Measurements from ENCODE around the gene KLHL28.

The KLHL28 gene, protein sequence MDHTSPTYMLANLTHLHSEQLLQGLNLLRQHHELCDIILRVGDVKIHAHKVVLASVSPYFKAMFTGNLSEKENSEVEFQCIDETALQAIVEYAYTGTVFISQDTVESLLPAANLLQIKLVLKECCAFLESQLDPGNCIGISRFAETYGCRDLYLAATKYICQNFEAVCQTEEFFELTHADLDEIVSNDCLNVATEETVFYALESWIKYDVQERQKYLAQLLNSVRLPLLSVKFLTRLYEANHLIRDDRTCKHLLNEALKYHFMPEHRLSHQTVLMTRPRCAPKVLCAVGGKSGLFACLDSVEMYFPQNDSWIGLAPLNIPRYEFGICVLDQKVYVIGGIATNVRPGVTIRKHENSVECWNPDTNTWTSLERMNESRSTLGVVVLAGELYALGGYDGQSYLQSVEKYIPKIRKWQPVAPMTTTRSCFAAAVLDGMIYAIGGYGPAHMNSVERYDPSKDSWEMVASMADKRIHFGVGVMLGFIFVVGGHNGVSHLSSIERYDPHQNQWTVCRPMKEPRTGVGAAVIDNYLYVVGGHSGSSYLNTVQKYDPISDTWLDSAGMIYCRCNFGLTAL

DNA sequence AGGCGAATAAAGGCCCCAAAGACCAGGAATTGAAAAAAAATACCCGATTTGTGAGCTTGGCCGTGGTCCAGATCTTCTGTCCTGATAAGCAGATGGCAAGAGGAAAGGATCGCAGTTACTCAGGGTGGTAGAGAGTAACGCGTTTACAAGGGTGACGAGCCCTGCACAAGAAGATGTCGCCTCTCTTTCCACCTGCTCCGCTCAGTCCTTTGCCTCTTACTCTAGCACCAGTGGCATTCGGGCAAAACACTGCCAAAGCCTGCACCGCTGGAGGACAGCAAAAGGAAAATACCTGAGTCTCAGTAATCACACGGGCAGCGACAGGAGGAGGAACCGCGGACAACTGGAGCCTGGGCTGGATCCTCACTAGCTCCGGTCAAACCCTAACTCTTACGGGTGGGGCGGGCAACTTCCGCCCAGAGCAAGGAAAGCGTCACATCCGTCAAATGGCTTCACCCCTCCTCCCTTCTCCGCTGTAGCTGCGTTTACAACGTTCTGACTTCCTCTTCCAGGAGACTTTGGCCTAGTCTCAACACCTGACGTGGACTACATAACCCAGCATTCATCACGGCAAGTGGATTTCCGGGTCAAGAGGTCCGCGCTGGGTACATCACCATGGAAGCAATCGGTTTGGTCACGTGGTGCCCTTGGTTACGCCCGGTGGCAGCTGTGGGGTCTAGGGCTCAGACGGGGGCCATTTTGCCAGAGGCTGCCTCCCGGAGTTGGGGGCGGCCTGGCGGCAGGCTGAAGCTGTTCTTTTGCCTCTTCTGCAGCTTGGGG is at the start of gene KLHL28, which contains the start of gene TOGARAM1:
Gene KLHL28 (minus strand): TSS at position 394 of the 780 bp plus-strand sequence. CDS start 16,019 bp downstream, outside the sequence.
Gene TOGARAM1 (plus strand): TSS at position 637 of the 780 bp plus-strand sequence. CDS start 232 bp downstream, outside the sequence.
- DNase-seq, result peak; percentile 77 to 100 (median 98)

DNA sequence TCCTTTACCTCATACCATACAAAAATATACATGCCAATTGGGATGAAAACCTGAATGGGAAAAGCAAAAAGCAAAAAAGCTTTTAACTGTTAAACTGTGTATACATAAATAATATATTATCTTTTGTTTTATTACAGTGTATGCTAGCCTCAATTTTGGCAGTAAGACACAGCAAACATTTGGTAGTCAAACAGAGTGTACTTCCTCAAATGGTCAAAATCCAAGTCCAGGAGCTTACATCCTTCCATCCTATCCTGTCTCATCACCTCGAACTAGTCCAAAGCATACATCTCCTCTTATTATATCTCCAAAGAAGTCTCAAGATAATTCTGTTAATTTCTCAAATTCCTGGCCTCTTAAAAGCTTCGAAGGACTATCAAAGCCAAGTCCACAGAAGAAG is 42.2 kb upstream of the KLHL28 start:
- DNase-seq, result no peak

DNA sequence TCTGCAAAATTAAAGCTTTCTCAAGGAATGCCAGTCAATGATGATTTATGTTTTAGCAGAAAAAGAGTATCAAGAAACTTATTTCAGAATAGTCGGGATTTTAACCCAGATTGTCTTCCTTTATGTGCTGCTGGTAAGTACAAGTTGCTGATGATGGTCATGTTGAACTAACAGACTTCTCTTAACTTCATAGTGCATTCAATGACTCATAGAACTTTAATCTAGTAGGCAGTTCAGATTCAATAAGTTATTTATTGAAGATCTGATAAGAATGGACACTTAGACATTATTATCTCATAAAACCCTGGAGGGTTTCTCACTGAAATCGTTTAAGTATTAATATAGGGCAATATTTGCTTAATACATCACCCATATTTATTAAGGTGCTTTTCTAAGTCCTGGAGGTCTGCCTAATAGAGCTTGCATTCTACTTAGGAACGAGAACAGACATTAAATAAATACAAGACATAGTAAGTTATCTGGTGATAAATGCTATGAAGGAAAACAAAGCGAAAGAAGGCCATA is 34.1 kb upstream of the KLHL28 start:
- no peak for DNase-seq

DNA sequence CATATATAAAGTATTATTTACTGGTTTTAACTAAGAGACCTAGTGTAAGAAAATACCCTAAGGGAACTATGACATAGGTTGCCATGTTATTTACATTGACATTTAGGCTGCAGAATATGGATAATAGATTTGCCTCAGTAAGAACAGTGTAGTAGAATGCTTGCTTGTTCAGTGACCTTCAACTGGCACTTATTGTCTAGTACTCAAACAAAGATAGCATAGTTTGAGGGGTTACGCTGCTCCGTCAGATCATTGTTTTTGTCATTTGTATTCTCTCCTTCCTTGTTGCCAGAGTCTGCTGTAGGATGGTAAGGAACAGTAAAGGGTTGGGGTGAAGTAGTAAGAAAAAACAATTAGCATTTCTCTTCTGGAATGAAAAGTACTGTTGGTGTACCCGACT is 33.4 kb upstream of the KLHL28 start:
- no peak for DNase-seq

DNA sequence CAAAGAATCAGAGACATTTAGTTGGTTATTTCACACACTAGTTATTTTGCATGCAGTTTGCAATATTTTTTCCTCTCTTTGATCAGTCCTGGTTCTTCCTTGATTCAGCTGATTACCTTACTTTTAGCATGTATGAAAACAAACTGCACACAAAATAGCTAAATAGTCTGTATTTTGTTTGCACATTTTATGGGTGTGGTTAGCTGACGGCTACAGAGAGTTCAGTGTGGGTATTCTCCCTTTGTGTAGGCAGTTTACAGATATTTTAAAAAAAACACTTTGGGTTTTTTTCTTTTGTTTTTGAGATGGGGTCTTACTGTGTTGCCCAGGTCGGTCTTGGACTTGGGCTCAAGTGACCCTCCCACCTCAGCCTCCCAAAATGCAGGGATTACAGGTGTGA is 28.8 kb upstream of the KLHL28 start:
- DNase-seq, result no peak

DNA sequence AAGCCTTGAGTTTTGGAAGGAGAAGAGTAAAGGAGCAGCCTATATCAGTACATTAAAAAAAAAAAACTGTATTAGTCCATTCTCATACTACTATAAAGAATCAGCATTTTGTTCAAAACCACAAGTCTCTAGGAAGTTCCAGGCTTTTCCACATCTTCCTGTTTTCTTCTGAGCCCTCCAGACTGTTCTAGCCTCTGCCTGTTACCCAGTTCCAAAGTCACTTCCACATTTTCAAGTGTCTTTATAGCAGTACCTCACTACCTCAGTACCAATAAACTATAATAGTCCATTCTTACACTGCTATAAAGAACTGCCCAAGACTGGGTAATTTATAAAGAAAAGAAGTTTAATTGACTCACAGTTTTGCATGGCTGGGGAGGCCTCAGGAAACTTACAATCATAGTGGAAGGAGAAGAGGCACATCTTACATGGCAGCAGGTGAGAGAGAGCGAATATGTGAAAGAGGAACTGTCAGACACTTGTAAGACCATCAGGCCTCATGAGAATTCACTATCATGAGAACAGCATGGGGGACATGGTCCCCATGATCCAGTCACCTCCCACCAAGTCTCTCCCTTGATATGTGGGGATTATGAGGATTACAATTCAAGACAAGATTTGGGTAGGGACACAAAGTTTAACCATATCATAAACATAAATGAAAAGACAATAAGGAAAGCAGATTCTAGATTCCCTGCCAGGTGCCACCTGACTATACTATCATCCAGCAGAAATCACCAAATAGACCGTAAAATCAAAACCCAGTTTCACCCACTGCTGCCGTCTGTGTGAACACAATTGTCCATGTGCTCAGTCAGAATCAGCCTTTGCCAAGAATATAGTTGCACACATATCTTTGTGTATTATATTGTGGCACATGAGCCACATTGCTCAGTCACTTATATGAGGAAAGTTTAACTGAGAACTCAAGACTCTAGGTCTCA is 28.0 kb upstream of the KLHL28 start:
- DNase-seq, result no peak

DNA sequence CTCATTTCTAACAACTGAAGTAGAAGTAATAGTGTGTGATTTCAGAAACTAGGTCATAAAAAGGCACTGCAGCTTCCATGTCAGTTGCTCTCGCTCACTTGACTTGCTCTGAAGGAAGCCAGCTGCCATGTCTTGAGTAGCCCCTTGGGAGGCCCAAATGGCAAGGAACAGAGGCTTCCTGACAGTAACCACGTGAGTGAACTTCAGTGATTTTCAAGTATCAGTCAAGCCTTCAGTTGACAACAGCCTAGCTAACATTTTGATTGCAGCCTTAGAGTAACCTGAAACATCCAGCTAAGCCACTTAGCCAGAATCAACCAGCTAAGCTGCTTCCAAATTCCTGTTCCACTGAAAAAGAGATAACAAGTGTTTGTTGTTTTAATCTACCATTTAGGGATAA is 26.9 kb upstream of the KLHL28 start:
- DNase-seq, result peak in 1 of 14 donors; percentile 71

DNA sequence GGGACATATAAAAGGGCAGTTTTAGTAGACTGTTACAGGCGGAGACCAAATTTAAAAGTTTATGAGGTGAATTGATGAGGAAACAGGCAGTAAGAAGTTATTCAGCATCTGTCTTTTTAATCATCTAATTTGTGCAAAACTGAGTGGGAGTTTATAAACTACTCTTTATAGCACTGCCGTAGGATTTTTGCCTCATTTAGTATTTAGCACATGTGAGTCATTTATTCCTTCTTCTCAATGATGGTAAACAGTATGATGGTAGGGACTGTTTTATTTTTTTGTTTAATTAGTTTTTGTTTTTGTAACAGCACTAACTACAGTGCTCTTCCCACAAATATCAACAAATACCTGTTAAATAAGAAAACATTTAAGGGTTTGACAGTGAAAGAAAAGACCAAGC is 20.8 kb upstream of the KLHL28 start:
- DNase-seq, result no peak

DNA sequence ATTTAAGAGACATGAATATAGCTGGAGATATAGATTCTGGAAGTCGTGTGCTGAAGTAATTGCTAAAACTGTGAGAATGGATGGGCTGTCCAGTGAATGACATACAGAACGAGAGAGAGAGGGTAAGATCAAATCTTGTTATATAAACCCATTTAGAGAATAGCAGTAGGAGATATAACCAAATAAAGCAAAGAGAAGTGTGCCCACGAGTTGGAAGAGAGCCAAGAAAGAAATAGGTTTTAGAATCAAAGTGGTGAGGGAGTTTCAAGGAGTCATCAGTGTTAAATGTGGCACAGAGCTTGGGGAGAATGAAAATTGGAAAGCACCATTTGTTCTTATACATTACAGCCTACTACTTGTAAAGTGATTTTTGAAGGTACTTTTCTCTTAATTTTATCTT is 19.5 kb upstream of the KLHL28 start:
- no peak for DNase-seq

DNA sequence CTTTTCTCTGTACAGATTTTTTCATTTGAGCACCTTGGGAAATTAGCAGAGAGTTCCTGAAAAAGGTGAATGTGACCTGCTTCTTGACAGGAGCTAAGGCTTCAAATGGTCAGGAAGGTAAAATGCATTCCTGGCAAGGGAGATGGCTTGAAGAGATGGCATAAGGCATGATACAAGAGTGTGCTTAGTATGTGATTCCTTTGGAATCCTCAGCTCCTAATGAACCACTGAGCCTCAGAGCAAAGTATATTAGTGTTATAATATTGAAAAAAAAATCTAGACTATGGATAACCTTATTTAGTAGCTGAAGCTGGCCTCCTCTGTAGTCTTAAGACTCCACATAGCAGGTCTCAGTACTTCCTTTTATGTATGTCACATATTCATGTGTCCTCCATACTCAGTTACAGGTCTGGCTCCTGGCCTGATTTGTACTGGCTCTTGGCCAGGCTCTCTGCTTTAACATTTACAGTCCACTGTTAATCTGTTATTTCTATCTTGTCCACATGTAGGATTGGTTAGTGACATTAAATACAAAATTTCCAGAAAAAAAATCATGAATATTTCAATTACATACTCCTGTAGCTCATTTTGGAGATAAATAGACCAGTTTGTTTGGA is 18.1 kb upstream of the KLHL28 start:
- DNase-seq, result peak in 1 of 14 donors; percentile 30

DNA sequence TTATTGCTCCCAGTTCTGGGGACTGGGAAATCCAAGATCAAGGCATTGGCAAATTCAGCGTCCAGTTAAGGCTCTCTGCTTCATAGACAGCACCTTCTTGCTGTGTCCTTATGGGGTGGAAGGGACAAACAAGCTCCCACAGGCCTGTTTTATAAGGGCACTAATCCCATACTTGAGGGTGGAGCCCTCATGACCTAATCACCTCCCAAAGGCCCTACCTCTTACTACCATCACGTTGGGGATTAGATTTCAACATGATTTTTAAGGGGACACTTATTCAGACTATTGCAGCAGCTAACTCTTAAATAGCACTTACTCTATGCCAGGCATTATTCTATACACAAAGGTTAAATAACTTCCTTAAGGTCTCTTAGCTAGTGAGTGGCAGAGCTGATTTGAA is 17.5 kb upstream of the KLHL28 start:
- DNase-seq, result no peak

DNA sequence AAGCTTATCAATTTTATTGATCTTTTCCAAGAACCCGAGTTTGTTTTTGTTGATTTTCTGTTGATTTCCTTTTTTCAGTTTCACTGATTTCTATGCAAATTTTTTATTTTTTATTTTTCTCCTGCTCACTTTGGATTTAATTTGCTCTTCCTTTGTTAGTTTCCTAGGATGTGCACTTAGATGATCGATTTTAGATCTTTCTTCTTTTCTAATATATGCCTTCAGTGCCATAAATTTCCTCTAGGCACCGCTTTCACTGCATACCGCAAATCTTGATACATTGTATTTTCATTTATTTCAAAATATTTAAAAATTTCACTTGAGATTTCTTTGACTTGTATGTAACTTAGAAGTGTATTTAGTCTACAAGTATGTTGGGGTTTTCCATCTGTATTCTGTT is 9.7 kb upstream of the KLHL28 start:
- no peak for DNase-seq

DNA sequence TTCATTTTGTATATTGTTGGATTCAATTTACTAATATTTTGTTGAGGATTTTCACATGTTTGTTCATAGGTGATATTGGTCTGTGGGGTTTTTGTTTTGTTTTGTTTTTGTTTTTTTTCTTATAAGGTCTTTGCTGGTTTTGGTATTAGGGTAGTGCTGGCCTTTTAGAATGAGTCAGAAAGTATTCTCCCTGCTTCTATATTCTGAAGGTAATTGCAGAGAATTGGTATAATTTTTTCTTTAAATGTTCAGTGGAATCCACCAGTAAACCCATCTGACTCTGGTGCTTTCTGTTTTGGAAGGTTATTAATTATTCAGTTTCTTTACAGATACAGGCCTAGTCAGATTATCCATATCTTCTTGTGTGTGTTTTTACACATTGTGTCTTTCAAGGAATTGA is 9.2 kb upstream of the KLHL28 start:
- DNase-seq, result no peak

DNA sequence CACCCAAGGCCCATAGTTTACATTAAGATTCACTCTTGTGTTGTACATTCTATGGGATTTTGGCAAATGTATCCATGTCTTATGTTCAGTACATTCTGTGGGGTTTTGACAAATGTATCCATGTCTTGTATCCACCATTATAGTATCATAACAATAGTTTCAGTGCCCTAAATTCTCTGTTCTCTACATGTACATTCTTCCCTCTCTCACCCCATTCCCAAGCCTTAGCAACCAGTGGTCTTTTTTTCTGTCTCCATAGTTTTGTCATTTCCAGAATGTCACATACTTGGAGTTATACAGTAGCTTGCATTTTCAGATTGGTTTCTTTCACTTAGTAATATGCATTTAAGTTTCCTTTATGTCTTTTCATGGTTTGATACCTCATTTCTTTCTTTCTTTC is 7.0 kb upstream of the KLHL28 start:
- no peak for DNase-seq

DNA sequence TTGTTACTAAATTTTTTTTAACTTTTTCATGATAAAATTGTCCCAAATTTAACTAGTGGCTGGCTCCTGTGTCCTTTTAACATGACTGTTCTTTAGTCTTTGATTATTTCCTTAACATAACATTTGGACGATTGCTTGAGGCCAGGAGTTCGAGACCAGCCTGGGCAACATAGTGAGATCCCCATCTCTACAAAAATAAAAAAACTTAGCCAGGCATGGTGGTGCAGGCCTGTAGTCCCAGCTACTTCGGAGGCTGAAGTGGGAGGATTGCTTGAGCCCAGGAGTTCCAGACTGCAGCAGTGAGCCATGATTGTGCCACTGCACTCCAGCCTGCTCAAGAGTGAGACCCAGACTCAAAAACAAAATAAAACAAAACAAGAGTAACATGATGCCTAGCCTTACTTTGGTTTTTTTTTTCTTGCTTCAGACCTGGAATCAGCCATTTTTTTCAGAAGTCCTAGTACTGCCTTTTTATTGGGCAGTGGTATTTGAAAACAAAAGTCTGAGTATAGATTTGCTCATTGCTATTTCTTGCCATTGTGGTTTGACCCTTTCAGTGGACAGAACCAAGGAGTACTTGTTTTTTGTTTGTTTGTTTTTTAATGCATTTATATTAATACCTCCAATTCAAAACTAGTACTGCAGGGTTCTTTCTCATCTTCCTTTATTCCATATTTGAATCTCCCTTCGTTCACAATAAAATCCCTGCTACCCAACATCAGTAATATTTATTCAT is 5.0 kb upstream of the KLHL28 start:
- DNase-seq, result no peak

DNA sequence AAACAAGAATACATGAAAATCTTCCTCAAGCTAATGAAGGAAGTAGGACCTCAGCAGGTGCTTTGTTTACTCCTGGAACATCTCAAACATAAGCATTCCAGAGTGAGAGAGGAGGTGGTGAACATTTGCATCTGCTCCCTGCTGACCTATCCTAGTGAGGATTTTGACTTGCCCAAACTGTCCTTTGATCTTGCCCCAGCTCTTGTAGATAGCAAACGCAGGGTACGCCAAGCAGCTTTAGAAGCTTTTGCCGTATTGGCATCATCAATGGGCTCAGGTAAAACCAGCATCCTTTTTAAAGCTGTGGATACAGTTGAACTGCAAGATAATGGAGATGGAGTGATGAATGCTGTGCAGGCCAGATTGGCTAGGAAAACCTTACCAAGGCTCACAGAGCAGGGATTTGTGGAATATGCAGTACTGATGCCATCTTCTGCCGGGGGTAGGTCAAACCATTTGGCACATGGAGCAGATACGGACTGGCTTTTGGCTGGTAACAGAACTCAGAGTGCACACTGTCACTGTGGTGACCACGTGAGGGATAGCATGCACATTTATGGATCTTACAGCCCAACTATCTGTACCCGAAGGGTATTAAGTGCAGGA is 2.1 kb upstream of the KLHL28 start:
- DNase-seq, result peak in 8 of 14 donors; percentile 6 to 43 (median 10)

DNA sequence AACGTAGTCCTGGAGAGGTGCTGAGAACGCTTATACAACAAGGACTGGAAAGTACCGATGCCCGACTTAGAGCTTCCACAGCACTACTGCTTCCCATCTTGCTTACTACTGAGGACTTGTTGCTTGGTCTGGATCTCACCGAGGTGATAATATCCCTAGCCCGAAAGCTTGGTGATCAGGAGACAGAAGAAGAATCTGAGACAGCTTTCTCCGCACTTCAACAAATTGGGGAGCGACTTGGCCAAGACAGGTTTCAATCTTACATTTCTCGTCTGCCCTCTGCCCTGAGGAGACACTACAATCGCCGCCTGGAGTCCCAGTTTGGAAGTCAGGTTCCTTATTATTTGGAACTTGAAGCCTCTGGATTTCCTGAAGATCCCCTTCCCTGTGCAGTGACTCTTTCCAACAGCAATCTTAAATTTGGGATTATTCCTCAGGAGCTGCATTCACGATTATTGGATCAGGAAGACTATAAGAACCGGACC is 1.3 kb upstream of the KLHL28 start:
- peak in 2 of 14 donors; percentile 37 to 47 for DNase-seq

DNA sequence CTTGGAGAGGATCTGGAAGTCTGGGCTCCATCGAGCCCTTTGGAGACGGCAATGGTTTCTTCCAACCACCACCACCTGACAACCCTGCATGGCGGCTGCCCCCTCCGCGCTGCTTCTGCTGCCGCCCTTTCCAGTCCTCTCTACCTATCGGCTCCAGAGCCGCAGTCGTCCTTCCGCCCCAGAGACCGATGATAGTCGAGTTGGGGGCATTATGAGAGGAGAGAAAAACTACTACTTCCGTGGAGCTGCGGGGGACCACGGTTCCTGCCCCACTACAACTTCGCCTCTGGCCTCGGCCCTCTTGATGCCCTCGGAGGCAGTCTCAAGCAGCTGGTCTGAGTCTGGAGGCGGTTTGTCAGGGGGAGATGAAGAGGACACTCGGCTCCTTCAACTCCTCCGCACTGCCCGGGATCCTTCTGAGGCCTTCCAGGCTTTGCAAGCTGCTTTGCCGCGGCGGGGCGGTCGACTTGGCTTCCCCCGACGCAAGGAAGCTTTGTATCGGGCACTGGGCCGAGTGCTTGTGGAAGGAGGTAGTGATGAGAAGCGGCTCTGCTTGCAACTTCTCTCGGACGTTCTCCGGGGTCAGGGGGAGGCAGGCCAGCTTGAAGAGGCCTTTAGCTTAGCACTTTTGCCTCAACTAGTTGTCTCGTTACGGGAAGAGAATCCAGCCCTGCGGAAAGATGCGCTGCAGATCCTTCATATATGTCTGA is 742 bp upstream of the KLHL28 start:
- peak in 9 of 14 donors; percentile 57 to 82 (median 75) for DNase-seq

DNA sequence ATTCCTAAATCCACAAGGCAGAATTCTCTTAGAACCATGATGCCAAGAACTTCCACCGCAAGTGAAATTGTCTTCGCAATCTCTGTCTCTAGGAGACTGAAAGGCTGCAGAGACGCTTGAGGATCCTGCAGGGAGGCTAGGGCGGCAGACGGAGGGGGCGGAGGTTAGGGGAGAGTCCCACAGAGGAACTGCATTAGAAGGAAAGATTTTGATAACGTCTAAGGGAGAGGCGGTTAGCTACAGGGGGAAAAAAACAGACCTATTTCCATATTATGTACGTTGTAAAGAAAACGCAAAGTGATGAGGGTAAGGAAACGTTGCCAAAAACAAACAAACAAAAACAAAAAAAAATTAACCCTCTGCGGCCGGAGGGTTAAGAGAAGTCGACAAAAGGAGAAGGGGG is 595 bp downstream of the KLHL28 start:
- peak in 9 of 14 donors; percentile 13 to 64 (median 26) for DNase-seq

Data from C1 segment of cervical spinal cord (tissue), 14 donors.